A549 treated with CpdA at 1 μM for 4 hours (cell line): ENCODE results near the gene OCA2. TPM values are rescaled to one million over a fixed set of nuclear protein-coding genes. Genes with fewer than 3 reads are reported as not detected.

ENCODE experiments used
- total RNA-seq: library from RNA; stranded (reverse); fragments of 200-300 nt; extraction: Qiagen RNA extraction; gene quantifications from 5 replicates; pipeline ENCODE4 v1.2.3, GENCODE V29; 2022; ENCODE audit warnings: low read depth

Gene OCA2
- total RNA-seq: 0.09 to 0.19 TPM (median 0.11 TPM) in 4 of 5 replicates, not detected in the other

DNA sequence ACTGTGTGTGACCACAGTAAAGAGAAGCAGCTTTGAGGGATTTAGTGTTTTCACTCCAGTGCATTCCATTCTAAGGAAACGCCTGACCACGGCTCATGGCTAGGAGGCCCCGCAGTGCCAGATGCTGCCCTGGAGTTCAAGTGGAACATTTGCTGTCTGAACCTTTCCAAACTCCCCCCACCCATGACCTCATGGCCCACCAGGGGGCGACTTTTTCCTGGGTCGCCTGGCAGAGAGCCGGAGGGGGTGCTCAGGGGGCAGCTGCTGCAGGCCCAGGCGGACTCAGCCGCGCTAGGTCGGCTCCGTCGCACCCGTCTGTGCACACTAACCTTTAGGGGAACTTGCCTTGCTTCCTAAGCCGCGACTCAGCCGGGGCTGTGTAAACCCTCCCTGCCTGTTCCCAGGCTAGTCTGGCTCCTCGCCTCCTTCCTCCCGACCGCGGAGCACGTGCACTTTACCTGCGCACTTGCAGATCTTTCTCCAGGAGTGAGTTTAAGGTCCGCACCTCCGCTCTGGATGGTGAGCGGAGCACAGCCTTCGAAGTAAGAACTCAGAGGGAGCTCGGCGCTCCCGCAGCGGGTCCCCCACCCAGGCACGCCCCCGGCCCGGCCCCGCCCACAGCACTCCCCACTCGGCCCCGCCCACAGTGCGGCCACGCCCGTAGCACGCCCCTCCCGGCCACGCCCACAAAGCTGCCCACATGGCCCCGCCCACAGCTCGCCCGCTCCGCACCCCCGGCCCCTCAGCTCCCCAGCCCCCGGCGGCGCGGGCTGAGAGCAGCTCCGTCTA is at the start of gene OCA2:
TSS of gene OCA2 (minus strand) at position 550 of the 789 bp plus-strand sequence. CDS start 17,441 bp downstream, outside the sequence.

Other genes starting within 250 kb of the OCA2 start
- 41.3 to 51.8 TPM (median 49.8 TPM) in 5 replicates for gene HERC2, start 222.9 kb upstream of the OCA2 start, total RNA-seq